ENCODE results near the gene LYRM4. TPM values are rescaled to one million over a fixed set of nuclear protein-coding genes. Genes with fewer than 3 reads are reported as not detected.

LYRM4 gene
- total RNA-seq, 1 experiment from 2014 or later, result 36.1 TPM

GRCh38 chr6:5150551-5151075 lies 110.1 kb downstream of the LYRM4 start:
- DNase-seq (ENCODE audit: unreplicated experiment), result no peak
- H3K4me1 Mint-ChIP-seq (ENCODE audit: insufficient read depth, unreplicated experiment), result peaks cover 13% of the 10 kb centered on the region
- H3K9me3 Mint-ChIP-seq (ENCODE audit: unreplicated experiment), result no peaks in the 10 kb centered on the region
- no peak overlapping the region for H3K4me3 Mint-ChIP-seq (ENCODE audit: unreplicated experiment)
- TF ChIP-seq, protein P1, sequence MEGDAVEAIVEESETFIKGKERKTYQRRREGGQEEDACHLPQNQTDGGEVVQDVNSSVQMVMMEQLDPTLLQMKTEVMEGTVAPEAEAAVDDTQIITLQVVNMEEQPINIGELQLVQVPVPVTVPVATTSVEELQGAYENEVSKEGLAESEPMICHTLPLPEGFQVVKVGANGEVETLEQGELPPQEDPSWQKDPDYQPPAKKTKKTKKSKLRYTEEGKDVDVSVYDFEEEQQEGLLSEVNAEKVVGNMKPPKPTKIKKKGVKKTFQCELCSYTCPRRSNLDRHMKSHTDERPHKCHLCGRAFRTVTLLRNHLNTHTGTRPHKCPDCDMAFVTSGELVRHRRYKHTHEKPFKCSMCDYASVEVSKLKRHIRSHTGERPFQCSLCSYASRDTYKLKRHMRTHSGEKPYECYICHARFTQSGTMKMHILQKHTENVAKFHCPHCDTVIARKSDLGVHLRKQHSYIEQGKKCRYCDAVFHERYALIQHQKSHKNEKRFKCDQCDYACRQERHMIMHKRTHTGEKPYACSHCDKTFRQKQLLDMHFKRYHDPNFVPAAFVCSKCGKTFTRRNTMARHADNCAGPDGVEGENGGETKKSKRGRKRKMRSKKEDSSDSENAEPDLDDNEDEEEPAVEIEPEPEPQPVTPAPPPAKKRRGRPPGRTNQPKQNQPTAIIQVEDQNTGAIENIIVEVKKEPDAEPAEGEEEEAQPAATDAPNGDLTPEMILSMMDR (IDR thresholded peaks at IDR 0.05; ENCODE audit: unreplicated experiment), result no peak
- intact Hi-C loops (cut with micrococcal nuclease), result no loop called here
- BruUV-seq (replicated peaks), result no TSS peak
- H3K36me3 Mint-ChIP-seq (ENCODE audit: insufficient read depth, unreplicated experiment), result no peaks in the 10 kb centered on the region
- CTCF ChIA-PET, result interaction anchor here (1.1 to 2.7 kb wide), 2 partner anchors 11 to 152 kb away, joined by 4 to 8 read pairs; no protein-coding TSS in a partner anchor
- H3K27me3 Mint-ChIP-seq (ENCODE audit: insufficient read depth, unreplicated experiment), result no peaks in the 10 kb centered on the region
- H3K27ac Mint-ChIP-seq (ENCODE audit: low read depth, unreplicated experiment), result no peak overlapping the region
- POLR2A ChIA-PET, result no interaction called here

GRCh38 chr6:5149891-5150290 lies 110.9 kb downstream of the LYRM4 start:
- Mint-ChIP-seq H3K36me3 (ENCODE audit: insufficient read depth, unreplicated experiment) (peaks cover 2% of the 10 kb centered on the region), H3K27ac (ENCODE audit: low read depth, unreplicated experiment) (no peak overlapping the region), H3K27me3 (ENCODE audit: insufficient read depth, unreplicated experiment) (no peaks in the 10 kb centered on the region), H3K4me3 (ENCODE audit: unreplicated experiment) (no peak overlapping the region), H3K4me1 (ENCODE audit: insufficient read depth, unreplicated experiment) (peaks cover 13% of the 10 kb centered on the region), H3K9me3 (ENCODE audit: unreplicated experiment) (no peaks in the 10 kb centered on the region)
- intact Hi-C loops (cut with micrococcal nuclease), result loop anchor here (10.0 kb wide), 1 partner anchor 125 kb away; no protein-coding TSS in a partner anchor
- no TSS peak for BruUV-seq (replicated peaks)
- ChIA-PET CTCF (interaction anchor here (0.5 to 8.9 kb wide), 4 partner anchors 11 to 154 kb away, joined by 4 to 80 read pairs (median 6); no protein-coding TSS in a partner anchor), POLR2A (interaction anchor here (1.0 kb wide), 1 partner anchor 18 kb away, joined by 3 read pairs; no protein-coding TSS in a partner anchor)
- TF ChIP-seq, protein P1 (IDR thresholded peaks at IDR 0.05; ENCODE audit: unreplicated experiment), result no peak
- no peak for DNase-seq (ENCODE audit: unreplicated experiment)

DNA sequence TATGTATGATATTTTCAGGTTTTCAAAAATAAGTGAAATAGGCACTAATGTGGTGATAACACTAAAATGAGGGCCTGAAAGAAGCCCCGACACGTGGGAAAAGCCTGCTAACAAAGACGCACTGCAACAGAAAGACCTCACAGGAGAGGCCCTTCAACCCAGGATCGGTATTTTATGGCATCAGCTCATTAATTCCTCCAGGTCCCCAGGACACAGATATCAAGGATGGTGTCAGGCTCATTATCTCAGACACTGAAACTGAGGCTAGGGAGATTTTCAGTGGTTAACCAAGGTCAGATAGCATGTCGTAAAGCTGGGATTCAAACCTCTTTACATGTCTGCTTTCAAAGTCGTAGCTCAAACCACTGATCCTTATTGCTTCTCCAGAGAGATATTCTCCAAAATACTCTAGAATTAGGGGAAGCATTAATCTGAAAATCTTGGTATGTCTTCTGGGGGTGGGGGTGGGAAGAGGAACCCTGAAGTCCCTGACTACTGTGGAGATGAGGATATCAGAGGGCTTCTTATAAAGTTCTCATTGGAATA lies 111.5 kb downstream of the LYRM4 start:
- H3K27ac Mint-ChIP-seq (ENCODE audit: low read depth, unreplicated experiment), result no peak overlapping the region
- no peak overlapping the region for H3K4me3 Mint-ChIP-seq (ENCODE audit: unreplicated experiment)
- BruUV-seq (replicated peaks), result no TSS peak
- peaks cover 6% of the 10 kb centered on the region for H3K36me3 Mint-ChIP-seq (ENCODE audit: insufficient read depth, unreplicated experiment)
- TF ChIP-seq, protein P1 (IDR thresholded peaks at IDR 0.05; ENCODE audit: unreplicated experiment), result no peak
- H3K9me3 Mint-ChIP-seq (ENCODE audit: unreplicated experiment), result no peaks in the 10 kb centered on the region
- H3K27me3 Mint-ChIP-seq (ENCODE audit: insufficient read depth, unreplicated experiment), result no peaks in the 10 kb centered on the region
- POLR2A ChIA-PET, result interaction anchor here (0.6 to 1.0 kb wide), 2 partner anchors 17 to 64 kb away, joined by 3 to 4 read pairs; no protein-coding TSS in a partner anchor
- intact Hi-C loops (cut with micrococcal nuclease), result loop anchor here (10.0 kb wide), 1 partner anchor 126 kb away; no protein-coding TSS in a partner anchor
- H3K4me1 Mint-ChIP-seq (ENCODE audit: insufficient read depth, unreplicated experiment), result peaks cover 13% of the 10 kb centered on the region
- CTCF ChIA-PET, result interaction anchor here (0.6 to 8.9 kb wide), 2 partner anchors 116 to 155 kb away, joined by 3 to 80 read pairs; no protein-coding TSS in a partner anchor
- DNase-seq (ENCODE audit: unreplicated experiment), result no peak

DNA sequence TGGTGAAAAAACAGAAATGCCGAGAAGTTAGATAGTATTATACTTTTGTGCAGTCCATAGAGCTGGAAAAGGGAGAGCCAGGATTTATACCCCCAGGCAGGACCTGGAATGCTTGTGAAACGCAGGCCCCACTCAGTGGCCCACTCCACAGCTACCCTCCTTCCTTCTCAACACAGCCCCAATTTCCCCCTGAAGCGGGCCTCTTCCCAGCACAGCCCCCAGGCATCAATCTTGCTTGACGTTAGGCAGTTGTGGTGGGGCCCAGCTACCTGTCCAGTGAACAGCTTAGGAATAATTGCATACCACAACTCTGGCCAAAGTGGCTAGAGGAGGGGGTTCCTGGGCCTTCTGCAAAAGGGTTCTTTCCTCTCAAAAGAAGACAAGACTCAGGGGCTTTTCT lies 114.4 kb downstream of the LYRM4 start:
- no peak overlapping the region for H3K4me3 Mint-ChIP-seq (ENCODE audit: unreplicated experiment)
- BruUV-seq (replicated peaks), result no TSS peak
- TF ChIP-seq, protein P1 (IDR thresholded peaks at IDR 0.05; ENCODE audit: unreplicated experiment), result no peak
- peaks cover 6% of the 10 kb centered on the region for H3K36me3 Mint-ChIP-seq (ENCODE audit: insufficient read depth, unreplicated experiment)
- ChIA-PET POLR2A (interaction anchor here (1.2 kb wide), 1 partner anchor 157 kb away, joined by 3 read pairs; no protein-coding TSS in a partner anchor), CTCF (interaction anchor here (0.7 to 8.9 kb wide), 2 partner anchors 112 to 158 kb away, joined by 3 to 80 read pairs; no protein-coding TSS in a partner anchor)
- H3K27me3 Mint-ChIP-seq (ENCODE audit: insufficient read depth, unreplicated experiment), result no peaks in the 10 kb centered on the region
- no peaks in the 10 kb centered on the region for H3K9me3 Mint-ChIP-seq (ENCODE audit: unreplicated experiment)
- intact Hi-C loops (cut with micrococcal nuclease), result loop anchor here (10.0 kb wide), 1 partner anchor 128 kb away; no protein-coding TSS in a partner anchor
- H3K27ac Mint-ChIP-seq (ENCODE audit: low read depth, unreplicated experiment), result no peak overlapping the region
- peaks cover 2% of the 10 kb centered on the region for H3K4me1 Mint-ChIP-seq (ENCODE audit: insufficient read depth, unreplicated experiment)
- no peak for DNase-seq (ENCODE audit: unreplicated experiment)
